Stimulated activated CD8-positive, alpha-beta memory T cell treated with anti-CD3 and anti-CD28 coated beads, Interleukin-2, amount 100 ng/mL, for 1 hour (primary cell): Measurements from ENCODE around the gene PPTC7.
"Not testable (repeated sequence)": the region's sequence is repeated elsewhere in the genome, so short reads cannot be mapped to it uniquely, and the experiment has no call there.

Experiments used
- DNase-seq, 2 donors: peaks; one replicate each; pipeline ENCODE4 v3.0.0-alpha.2; 2020; ENCODE audit warnings: low read depth in 2 of 2

Gene PPTC7

GRCh38 chr12:110561471-110562201 is 21.5 kb downstream of the PPTC7 start:
- DNase-seq: no peak

DNA sequence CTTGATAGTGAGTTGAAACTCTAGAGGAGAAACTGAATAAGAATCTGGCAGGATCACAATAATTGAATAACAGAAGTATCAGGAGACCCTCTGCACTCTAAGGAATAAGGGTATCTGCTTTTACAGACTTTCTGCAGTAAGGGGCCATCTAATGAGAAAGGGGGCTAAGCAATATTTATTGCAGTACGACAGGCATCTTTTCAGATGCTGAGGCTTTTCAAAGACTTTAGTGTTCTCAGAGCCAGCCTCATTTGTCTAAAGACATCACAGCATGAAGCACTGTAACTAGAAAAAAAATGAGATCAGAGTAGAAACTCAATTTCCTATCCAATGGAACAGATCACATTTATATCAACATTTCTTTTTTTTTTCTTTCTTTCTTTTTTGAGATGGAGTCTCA is 22.2 kb downstream of the PPTC7 start:
- DNase-seq: no peak

GRCh38 chr12:110560048-110560447 is 23.1 kb downstream of the PPTC7 start:
- no peak for DNase-seq

DNA sequence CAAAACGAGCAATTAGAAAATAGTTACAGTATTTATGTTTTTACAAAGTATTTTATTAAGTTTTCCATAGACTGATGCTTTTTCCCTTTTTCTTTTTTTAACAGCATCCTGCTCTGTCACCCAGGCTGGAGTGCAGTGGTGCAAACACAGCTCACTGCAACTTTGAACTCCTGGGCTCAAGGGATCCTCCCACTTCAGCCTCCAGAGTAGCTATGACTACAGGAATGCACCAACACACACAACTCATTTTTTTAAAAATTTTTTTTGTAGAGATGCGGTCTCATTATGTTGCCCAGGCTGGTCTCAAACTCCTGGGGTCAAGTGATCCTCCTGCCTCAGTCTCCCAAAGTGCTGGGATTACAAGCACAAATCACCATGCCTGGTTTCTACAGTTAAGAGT is 24.2 kb downstream of the PPTC7 start:
- not testable (repeated sequence) for DNase-seq

DNA sequence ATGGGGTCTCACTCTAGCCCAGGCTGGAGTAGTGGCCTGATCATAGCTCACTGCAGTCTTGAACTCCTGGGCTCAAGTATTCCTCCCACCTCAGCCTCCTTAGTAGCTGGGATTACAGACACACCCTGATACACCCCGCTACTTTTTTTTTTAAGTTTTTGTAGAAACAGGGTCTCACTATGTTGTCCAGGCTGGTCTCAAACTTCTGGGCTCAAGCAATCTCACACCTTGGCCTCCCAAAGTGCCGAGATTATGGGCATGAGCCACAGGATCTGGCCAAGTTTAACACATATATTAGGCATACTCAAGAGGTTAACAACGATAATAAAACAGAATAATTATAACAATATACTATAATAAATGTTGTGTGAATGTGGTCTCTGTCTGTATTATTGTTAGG is 25.8 kb downstream of the PPTC7 start:
- DNase-seq: no peak

- DNase-seq: no peak
These were observed 26.4 kb downstream of the PPTC7 start for GRCh38 chr12:110556705-110557104.

GRCh38 chr12:110555577-110556406 is 27.3 kb downstream of the PPTC7 start:
- DNase-seq: no peak

DNA sequence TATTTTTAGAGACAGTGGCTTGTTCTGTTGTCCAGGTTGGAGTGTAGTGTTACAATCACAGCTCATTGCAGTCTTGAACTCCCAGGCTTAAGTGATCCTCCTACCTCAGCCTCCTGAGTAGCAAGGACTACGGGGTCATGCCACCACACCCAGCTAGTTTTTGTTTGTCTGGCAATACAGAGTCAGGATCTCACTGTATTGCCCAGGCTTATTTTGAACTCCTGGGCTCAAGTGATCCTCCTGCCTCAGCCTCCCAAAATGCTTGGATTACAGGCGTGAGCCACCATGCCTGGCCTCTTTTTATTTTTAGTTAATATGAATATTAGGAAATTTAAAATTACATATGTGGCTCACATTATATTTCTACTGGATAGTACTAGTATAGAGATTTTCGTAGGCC is 28.9 kb downstream of the PPTC7 start:
- DNase-seq: no peak

GRCh38 chr12:110550981-110551380 is 32.1 kb downstream of the PPTC7 start:
- no peak for DNase-seq

- DNase-seq: no peak
These were observed 33.4 kb downstream of the PPTC7 start for GRCh38 chr12:110549716-110550115.

GRCh38 chr12:110548678-110549077 is 34.4 kb downstream of the PPTC7 start:
- no peak for DNase-seq

DNA sequence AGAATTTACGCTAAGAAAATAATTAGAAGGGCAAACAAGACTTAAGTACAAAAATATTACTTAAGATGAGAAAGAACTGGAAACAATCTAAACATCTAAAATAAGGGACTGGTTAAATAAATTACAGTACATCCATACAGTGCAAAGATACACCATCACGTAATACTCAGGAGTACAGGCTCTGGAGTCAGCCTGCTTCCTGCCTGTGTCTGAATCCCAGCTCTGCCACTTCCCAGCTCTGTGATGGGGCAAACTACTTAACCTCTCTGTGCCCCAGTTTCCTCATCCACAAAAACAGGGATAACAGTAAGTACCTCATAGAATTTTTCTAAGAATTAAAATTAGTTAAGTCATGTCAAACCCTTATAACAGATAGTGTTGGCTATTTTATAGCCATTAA is 36.0 kb downstream of the PPTC7 start:
- no peak for DNase-seq

GRCh38 chr12:110546339-110546738 is 36.8 kb downstream of the PPTC7 start:
- no peak for DNase-seq

- DNase-seq: no peak
These were observed 37.3 kb downstream of the PPTC7 start for GRCh38 chr12:110545812-110546211.

DNA sequence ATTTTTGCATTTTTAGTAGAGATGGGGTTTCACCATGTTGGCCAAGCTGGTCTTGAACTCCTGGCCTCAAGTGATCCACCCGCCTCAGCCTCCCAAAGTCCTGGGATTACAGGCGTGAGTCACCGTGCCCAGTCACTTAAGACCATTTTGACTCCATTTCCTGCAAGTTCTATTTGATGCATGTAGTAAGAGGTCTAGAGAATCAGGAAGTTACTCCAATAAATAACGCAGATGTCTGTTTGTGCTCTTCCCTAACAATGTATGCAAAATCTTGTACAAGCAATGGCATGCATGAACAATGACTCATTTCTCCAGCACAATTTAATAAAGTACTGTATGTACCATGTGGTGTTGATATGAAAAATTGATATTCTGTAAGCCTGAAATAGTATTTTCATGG is 37.9 kb downstream of the PPTC7 start:
- not testable (repeated sequence) for DNase-seq

GRCh38 chr12:110543965-110544364 is 39.2 kb downstream of the PPTC7 start:
- DNase-seq: no peak

GRCh38 chr12:110543252-110543959 is 39.7 kb downstream of the PPTC7 start:
- DNase-seq: no peak

- no peak for DNase-seq
These were observed 43.1 kb downstream of the PPTC7 start for GRCh38 chr12:110540048-110540447.

DNA sequence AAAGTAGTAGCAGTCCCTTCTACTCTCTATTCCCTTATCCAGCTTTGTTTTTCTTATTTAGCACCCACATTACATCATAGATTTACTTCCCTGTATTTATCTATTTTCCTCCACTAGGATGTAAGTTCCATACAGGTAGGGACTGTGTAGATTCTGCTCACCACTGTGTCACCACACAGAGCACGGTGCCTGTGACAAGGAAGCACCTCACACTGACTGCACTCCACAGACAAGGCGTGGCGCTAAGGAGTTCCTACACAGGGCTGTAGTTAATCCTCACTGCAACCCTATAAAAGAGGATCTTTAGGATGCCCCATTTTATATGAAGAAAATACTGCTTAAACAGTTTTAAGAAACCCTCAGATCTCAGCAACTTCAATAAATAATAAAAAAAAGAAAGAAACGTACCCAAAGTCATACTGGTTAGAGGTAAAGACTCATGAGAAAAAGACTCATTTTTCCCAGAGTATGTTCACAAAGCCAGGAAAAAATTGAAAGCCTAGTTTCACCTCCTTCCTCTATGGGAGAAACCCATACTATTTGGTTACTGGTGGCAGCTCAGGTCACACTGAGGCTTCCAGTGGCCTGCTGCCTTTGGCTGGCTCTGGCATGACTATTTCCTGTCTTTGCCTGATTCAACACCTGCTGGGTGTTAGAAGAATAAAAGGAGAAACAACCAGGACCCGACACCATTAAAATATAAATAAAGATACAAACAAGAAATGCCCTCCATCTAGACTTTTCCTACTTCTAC is 44.1 kb downstream of the PPTC7 start:
- DNase-seq: no peak

DNA sequence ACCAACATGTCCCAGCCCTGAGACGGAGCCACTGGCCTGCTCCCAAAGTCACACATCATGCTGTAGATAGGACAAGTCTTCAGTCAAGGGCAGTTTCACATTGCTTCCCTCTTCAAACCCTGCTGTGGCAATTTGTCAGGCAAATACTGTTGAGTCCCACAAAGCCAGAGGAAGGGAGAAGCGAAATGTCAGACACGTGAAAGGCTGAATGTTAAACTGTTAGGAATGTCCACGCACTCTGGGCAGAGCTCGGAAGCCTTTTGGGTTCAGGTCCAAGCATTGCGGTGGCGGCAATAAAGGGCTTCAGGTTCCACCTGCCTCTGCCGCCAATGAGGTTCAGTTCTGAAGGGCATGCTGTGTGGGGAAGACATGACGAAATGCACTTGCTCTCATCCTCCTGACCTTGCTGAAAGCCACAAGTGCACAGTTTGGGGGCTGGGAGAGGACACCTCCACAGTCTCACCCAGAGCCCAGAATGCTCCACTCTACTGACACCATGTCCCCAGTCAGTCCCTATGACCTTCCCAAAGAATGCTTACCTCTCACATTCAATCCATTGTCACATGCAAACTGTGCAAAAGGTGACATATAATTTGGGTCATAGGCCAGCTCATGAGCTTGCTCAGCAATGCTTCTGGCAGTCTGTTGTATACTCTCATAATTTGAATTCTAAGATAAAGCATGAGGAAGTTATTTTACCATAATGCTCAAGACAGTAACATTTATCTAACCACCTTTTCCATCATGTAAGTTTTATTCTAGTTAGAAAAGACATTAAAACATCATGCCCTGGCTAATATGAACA is 45.3 kb downstream of the PPTC7 start:
- no peak for DNase-seq
